DMS 273 (cell line): Measurements from ENCODE around the gene BMI1.
"Not testable (repeated sequence)": the region's sequence is repeated elsewhere in the genome, so short reads cannot be mapped to it uniquely, and the experiment has no call there.

Experiments
- DNase-seq: peaks from one replicate; lab custom pipeline; 2025; ENCODE audit not compliant: unreplicated experiment; lab: John Stamatoyannopoulos, UW

The BMI1 gene

GRCh38 chr10:22320591-22321155, at the start of gene BMI1:
Gene BMI1 (plus strand): TSS chr10:22321099. CDS start chr10:22326450, 5,351 bp downstream.
- DNase-seq: peak; percentile 84

- DNase-seq: no peak
Observed at GRCh38 chr10:22271786-22272185, 49.1 kb upstream of the BMI1 start.

GRCh38 chr10:22278441-22278782, 42.5 kb upstream of the BMI1 start:
- DNase-seq: no peak

- DNase-seq: no peak
Observed at GRCh38 chr10:22280078-22280477, 40.8 kb upstream of the BMI1 start.

- peak; percentile 66 for DNase-seq
Observed at GRCh38 chr10:22285130-22285529, 35.8 kb upstream of the BMI1 start.

GRCh38 chr10:22293747-22294404, 27.0 kb upstream of the BMI1 start:
- DNase-seq: no peak

GRCh38 chr10:22294694-22295093, 26.2 kb upstream of the BMI1 start:
- DNase-seq: no peak

- peak; percentile 23 for DNase-seq
Observed at GRCh38 chr10:22301193-22301592, 19.7 kb upstream of the BMI1 start.

GRCh38 chr10:22303461-22303860, 17.4 kb upstream of the BMI1 start:
- no peak for DNase-seq

GRCh38 chr10:22305721-22306120, 15.2 kb upstream of the BMI1 start:
- no peak for DNase-seq

GRCh38 chr10:22308390-22308789, 12.5 kb upstream of the BMI1 start:
- no peak for DNase-seq

GRCh38 chr10:22309180-22310000, 11.5 kb upstream of the BMI1 start:
- no peak for DNase-seq

GRCh38 chr10:22310012-22310411, 10.9 kb upstream of the BMI1 start:
- DNase-seq: not testable (repeated sequence)

GRCh38 chr10:22310928-22311327, 10.0 kb upstream of the BMI1 start:
- no peak for DNase-seq

- DNase-seq: peak; percentile 14
Observed at GRCh38 chr10:22314852-22315251, 6.0 kb upstream of the BMI1 start.

- peak; percentile 43 for DNase-seq
Observed at GRCh38 chr10:22315455-22316285, 5.2 kb upstream of the BMI1 start.

GRCh38 chr10:22316286-22317075, 4.4 kb upstream of the BMI1 start, which contains the start of gene COMMD3:
Gene COMMD3 (plus strand): TSS chr10:22316388. CDS start chr10:22316418, 30 bp downstream.
- peak; percentile 93 for DNase-seq

GRCh38 chr10:22317076-22317370, 3.9 kb upstream of the BMI1 start:
- no peak for DNase-seq

- DNase-seq: no peak
Observed at GRCh38 chr10:22317771-22318565, 2.9 kb upstream of the BMI1 start.

GRCh38 chr10:22318772-22319171, 2.1 kb upstream of the BMI1 start:
- DNase-seq: no peak
